ENCODE data around the gene OSER1.
A peak's percentile ranks its signal among the peaks of the same experiment; 100 is the strongest.

Gene OSER1

DNA sequence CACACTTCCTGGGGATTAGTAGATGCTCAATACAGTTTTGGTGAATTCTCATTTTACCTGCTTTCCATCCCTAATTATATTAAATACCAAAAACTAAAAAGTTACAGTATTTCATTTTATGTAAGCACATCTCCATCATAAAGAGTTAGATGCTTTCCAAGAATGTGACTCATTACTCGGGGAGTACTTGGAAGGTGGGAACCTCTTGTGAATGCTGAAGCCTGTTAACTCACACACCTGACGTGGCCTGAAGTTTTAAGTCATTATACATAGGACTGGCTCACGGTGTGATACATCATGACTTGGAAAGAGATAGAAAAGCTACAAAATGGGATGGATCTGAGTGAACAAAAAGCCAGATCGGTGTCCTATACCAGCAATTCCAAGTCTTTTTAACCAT lies 2.2 kb upstream of the OSER1 start:
- DNase-seq: no peak
- peaks cover 4% of the 10 kb centered on the region; the same call in 1 of the 2 replicates for H3K4me1 ChIP-seq
- TF ChIP-seq, protein P1, sequence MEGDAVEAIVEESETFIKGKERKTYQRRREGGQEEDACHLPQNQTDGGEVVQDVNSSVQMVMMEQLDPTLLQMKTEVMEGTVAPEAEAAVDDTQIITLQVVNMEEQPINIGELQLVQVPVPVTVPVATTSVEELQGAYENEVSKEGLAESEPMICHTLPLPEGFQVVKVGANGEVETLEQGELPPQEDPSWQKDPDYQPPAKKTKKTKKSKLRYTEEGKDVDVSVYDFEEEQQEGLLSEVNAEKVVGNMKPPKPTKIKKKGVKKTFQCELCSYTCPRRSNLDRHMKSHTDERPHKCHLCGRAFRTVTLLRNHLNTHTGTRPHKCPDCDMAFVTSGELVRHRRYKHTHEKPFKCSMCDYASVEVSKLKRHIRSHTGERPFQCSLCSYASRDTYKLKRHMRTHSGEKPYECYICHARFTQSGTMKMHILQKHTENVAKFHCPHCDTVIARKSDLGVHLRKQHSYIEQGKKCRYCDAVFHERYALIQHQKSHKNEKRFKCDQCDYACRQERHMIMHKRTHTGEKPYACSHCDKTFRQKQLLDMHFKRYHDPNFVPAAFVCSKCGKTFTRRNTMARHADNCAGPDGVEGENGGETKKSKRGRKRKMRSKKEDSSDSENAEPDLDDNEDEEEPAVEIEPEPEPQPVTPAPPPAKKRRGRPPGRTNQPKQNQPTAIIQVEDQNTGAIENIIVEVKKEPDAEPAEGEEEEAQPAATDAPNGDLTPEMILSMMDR (IDR thresholded peaks at IDR 0.05; ENCODE audit: low read depth, low read length): no peak
- H3K27me3 ChIP-seq: no peaks in the 10 kb centered on the region
- no peak overlapping the region for H3K4me3 ChIP-seq (ENCODE audit: low read depth, low read length)
- H3K36me3 ChIP-seq: no peaks in the 10 kb centered on the region
- no peaks in the 10 kb centered on the region for H3K9me3 ChIP-seq

DNA sequence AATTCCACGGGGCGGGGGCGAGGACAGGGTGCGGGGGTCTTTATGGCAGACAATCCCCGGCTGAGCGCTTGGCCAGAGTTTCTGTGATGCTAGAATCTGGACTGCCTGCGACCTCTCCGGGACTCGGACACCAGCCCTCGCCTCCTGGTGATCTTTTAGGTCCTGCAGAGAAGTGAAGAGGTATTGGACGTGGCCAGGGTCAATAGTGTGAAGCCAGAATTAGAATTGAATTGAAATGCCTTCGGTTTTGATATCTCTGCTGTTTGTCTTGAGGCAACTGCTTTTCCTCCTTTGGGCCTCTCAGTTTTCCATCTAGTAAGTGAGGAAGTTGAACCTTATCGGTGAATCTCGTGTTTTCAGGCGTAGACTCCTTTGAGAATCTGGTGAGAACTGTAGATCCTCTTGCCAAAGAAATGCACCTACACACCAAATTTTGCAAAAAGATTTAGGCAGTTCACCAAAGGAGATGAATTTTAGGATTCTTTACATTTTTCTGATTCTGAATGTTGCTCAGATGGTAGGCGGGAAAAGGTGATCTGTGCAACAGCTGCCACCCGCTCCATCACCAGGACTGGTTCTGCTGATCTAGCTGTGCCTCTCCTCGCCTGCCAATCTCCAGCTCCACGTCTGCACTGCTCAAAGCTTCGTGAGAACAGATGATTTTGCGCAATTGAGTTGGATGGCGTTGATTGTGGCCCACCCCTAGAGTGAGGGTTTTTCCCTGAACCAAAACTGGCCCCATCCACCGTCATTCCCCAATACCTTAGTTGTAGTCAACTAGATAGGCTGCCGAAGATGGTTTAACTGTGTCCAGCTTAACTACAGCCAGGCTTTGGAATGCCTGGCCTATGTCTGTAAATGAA lies 837 bp upstream of the OSER1 start:
- H3K36me3 ChIP-seq: peaks cover 1% of the 10 kb centered on the region
- no peak for DNase-seq
- peak overlapping the region; percentile 84 for H3K4me3 ChIP-seq (ENCODE audit: low read depth, low read length)
- TF ChIP-seq, protein P1 (IDR thresholded peaks at IDR 0.05; ENCODE audit: low read depth, low read length): no peak
- H3K4me1 ChIP-seq: no peaks in the 10 kb centered on the region
- H3K9me3 ChIP-seq: no peaks in the 10 kb centered on the region
- no peaks in the 10 kb centered on the region for H3K27me3 ChIP-seq

DNA sequence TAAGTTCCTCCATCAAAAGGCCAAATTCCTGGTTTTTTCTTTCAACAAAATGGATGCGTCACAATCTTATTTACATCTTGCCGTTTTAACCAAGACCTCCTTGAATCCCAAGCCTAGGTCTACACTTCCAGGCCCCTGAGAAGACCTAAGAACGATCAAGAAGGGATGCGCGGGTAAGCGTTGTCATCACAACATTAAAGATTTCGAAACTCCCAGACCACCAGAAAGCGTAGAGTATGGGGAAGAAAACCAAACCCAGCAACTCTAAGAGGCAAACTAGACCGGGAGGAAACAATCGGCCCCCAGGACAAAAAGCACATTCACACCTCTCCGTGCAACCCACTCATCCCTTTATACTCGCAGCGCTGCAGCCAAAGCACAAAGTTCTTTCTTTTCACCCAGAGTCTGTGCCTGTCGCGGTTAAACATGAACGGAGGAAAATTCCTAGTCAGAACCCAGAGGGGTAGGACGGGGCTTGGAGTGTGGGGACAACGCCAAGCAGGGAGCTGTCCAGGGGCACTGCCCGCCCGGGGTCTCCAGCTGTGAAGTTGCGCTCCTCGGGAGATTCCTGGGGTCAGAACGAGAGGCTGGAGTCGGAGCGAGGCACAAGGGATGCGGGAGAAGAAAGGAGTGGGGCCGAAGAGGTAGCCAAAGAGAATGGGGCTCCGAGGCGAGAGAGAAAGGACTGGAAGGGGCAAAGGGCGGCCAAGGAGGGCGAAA lies 725 bp downstream of the OSER1 start:
- DNase-seq: no peak
- no peaks in the 10 kb centered on the region for H3K9me3 ChIP-seq
- peak overlapping the region; percentile 78 for H3K4me3 ChIP-seq (ENCODE audit: low read depth, low read length)
- TF ChIP-seq, protein P1 (IDR thresholded peaks at IDR 0.05; ENCODE audit: low read depth, low read length): no peak
- peaks cover 14% of the 10 kb centered on the region for H3K36me3 ChIP-seq
- H3K27me3 ChIP-seq: no peaks in the 10 kb centered on the region
- no peaks in the 10 kb centered on the region for H3K4me1 ChIP-seq

DNA sequence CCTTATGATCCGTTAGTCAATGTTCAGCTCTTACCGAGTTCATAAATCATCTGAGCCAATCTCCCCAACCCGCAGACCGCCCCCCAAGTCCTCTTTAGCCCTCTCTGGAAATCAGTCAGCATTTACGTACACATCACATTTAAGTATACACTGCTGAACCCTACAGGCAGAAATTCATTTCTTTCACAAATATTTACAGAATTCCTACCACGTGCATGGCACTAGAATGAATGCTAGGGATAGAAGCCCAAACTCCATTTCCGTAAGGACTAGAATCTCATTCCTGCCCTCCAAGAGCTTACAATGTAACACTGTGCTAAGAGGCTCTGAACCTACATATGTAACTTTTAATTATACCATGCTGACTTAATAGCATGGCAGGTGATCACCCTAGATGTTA lies 1.8 kb downstream of the OSER1 start:
- TF ChIP-seq, protein P1 (IDR thresholded peaks at IDR 0.05; ENCODE audit: low read depth, low read length): no peak
- DNase-seq: no peak
- Histone ChIP-seq H3K36me3 (peaks cover 14% of the 10 kb centered on the region), H3K27me3 (no peaks in the 10 kb centered on the region), H3K9me3 (no peaks in the 10 kb centered on the region), H3K4me1 (no peaks in the 10 kb centered on the region), H3K4me3 (ENCODE audit: low read depth, low read length) (peak overlapping the region; percentile 78)

DNA sequence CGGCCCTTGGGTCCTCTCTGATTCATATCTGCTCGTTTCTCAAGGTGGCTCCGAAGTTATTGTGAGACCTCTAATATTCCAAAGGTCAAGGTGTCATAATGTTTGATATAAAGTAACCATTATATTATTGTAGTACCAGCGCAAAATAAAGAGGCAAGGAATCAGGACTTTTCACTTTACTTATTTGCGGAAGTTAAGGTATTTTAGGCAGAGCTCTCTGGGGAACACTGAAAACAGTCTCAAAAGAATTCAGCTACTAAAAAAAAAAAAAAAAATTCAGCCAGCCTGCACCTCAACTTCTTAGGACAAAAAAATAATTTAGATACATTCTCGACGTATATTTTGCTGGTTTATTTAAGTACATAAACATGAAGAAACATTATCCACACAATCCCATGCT lies 2.4 kb downstream of the OSER1 start:
- no peak for DNase-seq
- Histone ChIP-seq H3K4me3 (ENCODE audit: low read depth, low read length) (peak overlapping the region; percentile 78; the same call in 1 of the 2 replicates), H3K4me1 (no peaks in the 10 kb centered on the region), H3K9me3 (no peaks in the 10 kb centered on the region), H3K27me3 (no peaks in the 10 kb centered on the region), H3K36me3 (peaks cover 14% of the 10 kb centered on the region)
- TF ChIP-seq, protein P1 (IDR thresholded peaks at IDR 0.05; ENCODE audit: low read depth, low read length): no peak
